GM19238 (cell line): ENCODE data around the gene GALM.
"Not testable (repeated sequence)": the region's sequence is repeated elsewhere in the genome, so short reads cannot be mapped to it uniquely, and the experiment has no call there.

Source experiments
- DNase-seq: peaks from one replicate; pipeline ENCODE4 v3.0.0; 2011; ENCODE audit warnings: low spot score; ENCODE audit not compliant: insufficient read length

Gene GALM

GRCh38 chr2:38739524-38739923 lies 73.6 kb downstream of the GALM start:
- no peak for DNase-seq

GRCh38 chr2:38740851-38741731 lies 75.2 kb downstream of the GALM start:
- DNase-seq, result no peak

DNA sequence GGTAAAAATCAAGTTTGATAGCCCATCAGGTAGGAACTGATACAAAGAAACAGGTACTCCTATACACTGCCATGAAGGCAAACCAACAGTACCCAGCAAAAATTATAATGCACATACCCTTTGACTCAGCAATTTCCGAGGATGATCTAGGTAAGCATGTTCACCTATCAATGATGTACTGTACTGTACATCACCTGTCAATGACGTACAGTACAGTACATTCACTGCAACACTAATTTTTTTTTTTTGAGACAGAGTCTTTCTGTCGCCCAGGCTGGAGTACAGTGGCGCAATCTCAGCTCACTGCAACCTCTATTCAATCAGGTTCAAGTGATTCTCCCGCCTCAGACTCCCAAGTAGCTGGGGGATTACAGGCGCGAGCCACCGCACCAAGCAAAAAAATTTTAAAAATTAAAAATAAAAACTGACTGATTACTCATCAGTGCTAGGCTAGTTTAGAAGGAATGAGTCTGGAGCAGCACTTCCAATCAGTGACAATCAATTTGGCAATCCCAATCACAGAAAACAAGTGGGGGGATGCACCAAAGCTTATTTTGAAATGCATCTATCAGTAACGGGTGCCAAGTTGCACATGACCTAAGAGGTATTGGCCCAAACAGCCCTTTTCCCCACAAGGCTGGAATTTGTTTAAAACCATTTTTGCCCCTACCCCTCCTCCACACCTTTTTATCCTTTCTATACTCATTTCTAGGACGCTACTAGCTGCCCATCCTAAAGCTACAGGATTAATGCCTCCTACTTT lies 77.1 kb downstream of the GALM start:
- DNase-seq, result no peak

- no peak for DNase-seq
Measured at GRCh38 chr2:38743672-38744398, 77.9 kb downstream of the GALM start.

- no peak for DNase-seq
Measured at GRCh38 chr2:38744399-38744780, 78.5 kb downstream of the GALM start.

DNA sequence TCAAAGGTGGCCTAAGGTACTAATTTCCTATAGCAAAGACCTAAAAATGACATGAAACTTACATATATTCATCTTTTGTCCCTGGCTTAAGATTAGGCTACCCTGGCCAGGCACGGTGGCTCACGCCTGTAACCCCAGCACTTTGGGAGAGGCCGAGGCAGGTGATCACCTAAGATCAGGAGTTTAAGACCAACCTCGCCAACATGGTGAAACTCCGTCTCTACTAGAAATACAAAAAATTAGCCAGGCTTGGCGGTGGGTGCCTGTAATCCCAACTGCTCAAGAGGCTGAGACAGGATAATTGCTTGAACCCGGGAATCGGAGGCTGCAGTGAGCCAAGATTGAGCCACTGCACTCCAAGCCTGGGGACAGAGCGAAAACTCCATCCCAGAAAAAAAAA lies 79.4 kb downstream of the GALM start:
- no peak for DNase-seq

DNA sequence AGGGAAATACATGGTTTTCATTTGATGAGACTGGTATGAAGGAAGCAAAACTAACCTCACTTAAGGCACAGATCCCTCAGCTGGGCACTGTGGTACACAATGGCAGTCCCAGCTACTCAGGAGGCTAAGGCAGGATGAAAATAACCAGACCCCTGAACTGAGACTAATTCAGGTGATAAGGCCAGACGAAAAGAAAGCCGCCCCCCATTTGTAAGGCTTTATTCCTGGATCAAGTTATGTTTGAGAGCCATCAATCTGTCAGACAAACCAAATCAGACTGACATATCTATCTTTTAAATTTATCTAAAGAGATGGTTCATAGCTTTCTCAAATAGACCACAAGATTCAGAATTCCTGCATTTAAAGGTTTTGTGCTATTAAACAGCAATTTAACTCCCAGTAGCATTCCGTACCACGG lies 81.1 kb downstream of the GALM start:
- no peak for DNase-seq

DNA sequence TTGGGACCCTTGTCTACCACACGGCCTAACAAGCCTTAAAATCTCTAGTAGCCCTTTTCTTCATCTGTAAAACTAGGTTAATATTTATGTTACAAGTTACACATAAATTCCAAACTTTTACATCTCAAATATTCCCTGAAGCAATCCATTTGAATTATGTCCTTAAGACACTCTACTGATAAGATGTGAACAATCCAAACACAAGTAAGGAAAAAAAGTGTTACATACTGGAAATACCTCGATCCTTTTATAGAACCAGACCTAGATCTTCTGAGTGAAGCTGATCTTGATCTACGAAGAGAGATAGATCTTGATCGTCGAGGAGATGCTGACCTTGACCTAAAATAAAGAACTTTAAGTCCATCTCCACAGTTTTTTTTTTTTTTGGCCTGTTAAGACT lies 81.9 kb downstream of the GALM start:
- no peak for DNase-seq

GRCh38 chr2:38748391-38748790 lies 82.5 kb downstream of the GALM start:
- DNase-seq, result no peak

- no peak for DNase-seq
Measured at GRCh38 chr2:38748943-38749804, 83.3 kb downstream of the GALM start.

DNA sequence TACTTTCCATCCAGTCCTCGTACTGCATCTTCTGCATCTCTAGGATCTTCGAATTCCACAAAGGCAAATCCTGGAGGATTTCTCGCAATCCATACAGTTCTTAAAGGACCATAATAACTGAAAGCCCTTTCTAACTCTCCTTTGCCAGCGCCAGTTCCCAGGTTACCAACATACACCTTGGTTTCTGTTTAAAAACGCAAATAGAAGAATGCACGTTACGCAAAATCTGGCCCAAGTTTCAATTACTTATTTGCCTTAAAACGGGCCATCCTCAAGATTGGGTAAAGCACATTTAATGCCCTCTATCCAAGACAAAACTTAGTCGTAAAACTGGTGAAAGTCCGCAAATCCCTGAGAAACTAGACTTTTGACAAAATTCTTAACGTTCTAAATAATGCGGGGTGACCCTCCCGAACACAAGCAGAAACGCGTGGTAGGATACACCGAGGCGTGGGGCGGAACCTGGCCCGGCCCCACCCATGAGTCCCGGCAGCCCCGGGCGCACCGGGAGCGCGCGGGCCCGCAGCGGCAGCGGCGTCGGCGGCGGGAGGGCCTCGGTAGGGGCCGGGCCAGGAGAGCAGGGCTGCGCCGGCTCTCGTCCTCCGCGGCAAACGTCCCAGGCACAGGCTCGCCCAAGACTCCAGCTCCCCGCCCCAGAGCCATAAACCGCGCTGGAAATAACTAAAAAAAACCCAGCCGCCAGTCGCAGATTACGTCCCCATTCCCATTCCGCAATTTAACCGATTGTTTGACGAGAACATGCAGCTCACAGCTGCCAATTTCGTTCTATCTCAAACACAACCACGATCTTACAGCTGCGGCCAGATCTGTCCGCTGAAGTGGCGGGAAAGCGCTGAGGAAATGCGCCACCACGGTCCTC lies 84.3 kb downstream of the GALM start:
- peak; percentile 50 for DNase-seq

DNA sequence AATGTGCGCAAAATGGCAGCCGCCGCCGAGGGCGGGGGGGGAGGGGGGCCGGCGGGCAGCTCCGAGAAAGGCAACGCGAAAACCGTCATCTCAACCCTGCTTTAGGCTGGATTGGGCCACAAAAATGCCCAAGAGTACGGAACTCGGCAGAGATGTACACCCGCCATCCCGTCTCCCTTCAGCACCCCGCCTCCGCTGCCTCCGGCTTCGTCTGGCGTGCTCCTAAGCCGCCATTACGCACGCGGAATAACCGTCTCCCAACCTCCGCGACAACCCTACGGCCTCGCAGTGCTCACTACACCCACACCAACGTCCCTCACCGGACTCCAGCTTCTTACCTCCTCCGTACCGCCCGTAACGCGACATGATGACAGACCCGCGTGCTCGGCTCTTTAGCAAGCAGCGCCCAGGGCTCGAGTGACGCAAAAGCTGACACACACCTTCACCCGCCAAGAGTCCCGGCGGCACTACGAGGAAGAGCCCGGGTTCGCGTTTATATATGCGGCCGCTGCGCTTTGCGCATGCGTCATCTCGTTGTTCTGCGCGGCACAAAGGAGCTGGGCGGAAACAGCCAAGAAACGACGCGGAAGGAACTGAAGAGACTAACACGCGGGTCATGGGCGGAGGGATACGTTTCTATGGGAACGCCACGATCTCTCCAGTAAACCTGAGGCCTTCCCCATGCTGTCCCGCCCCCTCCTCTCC lies 85.1 kb downstream of the GALM start, which contains the start of gene SRSF7:
Gene SRSF7, minus strand, starts transcription at position 471 of the 705 bp plus-strand sequence. Its CDS starts 105 bp downstream, at position 366.
- peak; percentile 94 for DNase-seq

- DNase-seq, result no peak
Measured at GRCh38 chr2:38751596-38752410, 85.9 kb downstream of the GALM start.

DNA sequence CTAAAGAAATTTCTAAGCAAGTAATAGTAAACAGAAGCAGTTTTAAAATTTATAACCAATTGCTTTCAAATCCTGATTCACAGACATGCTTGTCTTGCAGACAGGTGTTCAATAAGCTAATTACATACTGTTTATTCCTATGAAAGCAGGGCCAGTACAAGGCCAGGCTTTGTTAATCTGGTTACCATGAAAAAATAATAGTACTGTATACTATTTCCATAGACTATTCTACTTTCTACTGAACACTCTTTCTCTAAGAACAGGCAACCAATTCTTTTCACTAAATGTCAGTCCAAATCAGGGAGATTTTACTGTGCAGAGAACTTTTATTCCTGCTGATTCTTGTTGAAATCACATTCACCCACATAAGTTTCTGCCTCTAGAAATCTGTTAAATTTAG lies 88.1 kb downstream of the GALM start:
- DNase-seq, result no peak

GRCh38 chr2:38754506-38754905 lies 88.6 kb downstream of the GALM start:
- DNase-seq, result no peak

GRCh38 chr2:38755891-38756290 lies 90.0 kb downstream of the GALM start:
- not testable (repeated sequence) for DNase-seq

DNA sequence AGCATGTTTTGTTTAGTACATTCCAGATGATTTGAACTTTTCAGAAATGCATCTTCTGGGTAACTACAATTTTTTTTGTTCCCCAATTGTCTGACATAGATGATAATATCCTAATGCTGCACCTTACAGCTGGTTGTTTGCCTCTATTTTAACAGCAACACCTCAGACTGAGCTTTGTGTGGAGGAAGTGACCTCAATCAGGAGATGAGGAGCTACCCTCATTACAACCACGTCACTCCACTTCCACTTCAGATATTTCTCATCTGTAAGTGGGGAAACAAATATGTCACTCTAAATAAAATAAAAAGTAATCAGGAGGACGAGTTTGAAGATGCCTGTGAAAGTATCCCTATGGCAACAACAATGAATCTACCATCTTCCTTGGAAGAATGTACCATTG lies 97.3 kb downstream of the GALM start:
- no peak for DNase-seq

DNA sequence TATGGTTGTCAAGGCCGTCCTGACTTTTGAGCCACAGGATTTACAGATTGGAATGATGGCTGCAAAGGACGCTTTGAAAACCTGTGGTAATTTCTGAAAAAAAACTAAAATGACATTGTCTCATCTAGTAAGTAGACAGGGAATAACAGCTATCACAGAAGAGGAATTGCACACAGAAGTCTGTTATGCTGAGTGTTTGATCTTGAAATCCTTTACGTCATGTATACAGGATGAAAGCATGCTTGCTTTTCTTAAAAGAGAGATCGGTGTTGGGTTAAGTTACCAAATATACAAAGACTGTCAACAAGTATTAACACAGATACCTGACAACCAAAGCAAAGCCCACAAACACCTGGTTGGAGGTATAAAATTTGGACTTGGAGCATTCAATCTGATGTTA lies 97.8 kb downstream of the GALM start:
- no peak for DNase-seq
